GM12873 (cell line): Measurements from ENCODE around the gene RPL13.

Experiments used
- TF ChIP-seq, protein P1 (sequence below): IDR thresholded peaks from 2 replicates; pipeline ENCODE4 v1.5.1; 2012; ENCODE audit warnings: low read depth, mild to moderate bottlenecking, moderate library complexity, low read length, control low read depth; ENCODE audit not compliant: insufficient read depth; ENCODE audit errors: missing control alignments

The RPL13 gene

DNA sequence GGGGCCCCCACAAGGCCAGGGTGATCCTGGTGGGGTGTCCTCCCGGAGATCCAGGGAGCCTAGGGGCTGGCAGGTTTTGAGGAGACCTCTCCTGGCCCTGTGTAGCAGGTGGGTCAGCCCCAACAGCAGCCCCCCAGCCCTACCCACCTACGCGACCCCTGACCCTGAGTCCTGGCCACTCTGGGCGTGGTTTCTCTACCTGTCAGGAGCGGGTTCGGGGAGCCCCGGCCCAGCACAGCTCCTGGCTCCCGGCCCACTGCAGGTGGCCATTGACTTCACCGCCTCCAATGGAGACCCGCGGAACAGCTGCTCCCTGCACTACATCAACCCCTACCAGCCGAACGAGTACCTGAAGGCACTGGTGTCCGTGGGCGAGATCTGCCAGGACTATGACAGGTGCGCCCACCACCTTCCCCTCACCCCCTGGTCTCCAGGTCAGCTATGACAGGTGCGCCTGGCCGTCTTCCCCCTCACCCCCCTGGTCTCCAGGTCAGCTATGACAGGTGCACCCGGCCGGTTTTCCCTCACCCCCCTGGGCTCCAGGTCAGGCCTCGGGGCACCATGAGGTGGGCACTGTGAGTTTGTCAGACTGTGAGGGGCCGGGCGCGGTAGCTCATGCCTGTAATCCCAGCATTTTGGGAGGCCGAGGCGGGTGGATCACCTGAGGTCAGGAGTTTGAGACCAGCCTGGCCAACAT lies 28.1 kb downstream of the RPL13 start:
- TF ChIP-seq, protein P1, sequence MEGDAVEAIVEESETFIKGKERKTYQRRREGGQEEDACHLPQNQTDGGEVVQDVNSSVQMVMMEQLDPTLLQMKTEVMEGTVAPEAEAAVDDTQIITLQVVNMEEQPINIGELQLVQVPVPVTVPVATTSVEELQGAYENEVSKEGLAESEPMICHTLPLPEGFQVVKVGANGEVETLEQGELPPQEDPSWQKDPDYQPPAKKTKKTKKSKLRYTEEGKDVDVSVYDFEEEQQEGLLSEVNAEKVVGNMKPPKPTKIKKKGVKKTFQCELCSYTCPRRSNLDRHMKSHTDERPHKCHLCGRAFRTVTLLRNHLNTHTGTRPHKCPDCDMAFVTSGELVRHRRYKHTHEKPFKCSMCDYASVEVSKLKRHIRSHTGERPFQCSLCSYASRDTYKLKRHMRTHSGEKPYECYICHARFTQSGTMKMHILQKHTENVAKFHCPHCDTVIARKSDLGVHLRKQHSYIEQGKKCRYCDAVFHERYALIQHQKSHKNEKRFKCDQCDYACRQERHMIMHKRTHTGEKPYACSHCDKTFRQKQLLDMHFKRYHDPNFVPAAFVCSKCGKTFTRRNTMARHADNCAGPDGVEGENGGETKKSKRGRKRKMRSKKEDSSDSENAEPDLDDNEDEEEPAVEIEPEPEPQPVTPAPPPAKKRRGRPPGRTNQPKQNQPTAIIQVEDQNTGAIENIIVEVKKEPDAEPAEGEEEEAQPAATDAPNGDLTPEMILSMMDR: no peak

- TF ChIP-seq, protein P1: no peak
Measured at GRCh38 chr16:89589241-89589926, 28.9 kb downstream of the RPL13 start.

DNA sequence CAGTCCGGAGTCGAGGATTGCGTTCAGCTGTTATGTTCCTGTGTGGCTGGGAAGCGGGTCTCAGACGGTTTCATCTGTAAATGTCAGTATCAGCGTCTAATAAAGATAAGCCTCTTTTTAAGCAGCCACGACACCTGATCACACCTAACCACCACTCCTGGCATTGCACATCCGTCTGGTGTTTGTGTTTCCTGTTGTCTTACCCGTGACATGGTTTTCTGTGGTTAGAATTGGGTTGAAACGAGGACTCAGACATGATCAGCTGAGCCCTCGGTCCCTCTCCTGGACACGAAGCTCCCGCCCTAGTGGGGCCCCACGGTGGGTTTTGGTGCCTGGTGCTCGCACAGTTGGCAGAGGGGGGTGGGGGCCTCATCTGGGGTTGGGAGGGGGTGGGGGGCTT lies 33.4 kb downstream of the RPL13 start:
- TF ChIP-seq, protein P1: no peak

DNA sequence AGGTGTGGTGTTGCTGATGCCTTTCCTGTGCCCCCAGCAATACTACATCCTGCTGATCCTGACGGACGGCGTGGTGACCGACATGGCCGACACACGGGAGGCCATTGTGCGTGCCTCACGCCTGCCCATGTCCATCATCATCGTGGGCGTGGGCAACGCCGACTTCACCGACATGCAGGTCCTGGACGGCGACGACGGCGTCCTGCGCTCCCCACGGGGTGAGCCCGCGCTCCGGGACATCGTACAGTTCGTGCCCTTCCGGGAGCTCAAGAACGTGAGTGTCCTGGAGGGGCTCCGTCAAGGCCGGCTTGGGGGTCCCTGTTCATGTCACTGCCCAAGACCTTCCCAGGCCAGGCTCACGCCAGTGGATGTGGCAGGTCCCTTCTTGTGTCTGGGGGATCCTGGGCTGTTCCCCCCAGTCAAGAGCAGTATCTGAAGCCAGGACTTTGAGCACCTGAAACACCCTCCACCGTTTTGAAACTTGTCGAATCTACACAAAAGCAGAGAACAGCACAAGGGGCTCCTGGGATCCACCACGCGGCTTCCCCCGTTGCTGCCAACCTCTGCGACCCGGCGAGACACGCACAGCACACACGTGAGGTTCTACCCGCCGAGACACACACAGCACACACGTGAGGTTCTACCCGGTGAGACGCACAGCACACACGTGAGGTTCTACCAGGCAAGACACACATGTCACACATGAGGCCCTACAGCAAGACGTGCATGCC lies 35.0 kb downstream of the RPL13 start:
- TF ChIP-seq, protein P1: no peak

DNA sequence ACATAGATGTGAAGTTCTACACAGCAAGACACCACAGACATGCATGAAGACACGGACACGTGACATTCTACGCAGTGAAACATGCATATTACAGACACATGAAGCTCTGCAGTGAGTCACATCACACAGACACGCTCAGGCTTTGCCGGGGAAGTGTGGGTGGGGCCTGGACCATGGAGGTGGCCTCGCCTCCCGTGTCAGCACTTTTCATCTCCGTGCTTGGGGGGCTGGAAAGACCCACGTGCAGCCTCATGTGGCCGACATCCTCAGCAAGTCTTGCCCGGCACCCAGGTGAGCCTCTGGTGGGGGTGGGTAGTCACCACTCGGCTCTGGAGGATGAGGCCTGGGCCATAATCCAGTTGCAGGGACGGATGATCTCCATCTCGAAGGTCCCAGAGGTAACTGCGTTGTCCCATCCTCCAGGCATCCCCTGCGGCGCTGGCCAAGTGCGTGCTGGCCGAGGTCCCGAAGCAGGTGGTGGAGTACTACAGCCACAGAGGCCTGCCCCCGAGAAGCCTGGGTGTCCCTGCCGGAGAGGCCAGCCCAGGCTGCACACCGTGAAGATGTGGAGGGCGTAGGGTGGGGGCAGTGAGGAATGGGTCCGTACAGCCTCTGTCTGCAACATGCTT lies 35.7 kb downstream of the RPL13 start:
- TF ChIP-seq, protein P1: no peak

DNA sequence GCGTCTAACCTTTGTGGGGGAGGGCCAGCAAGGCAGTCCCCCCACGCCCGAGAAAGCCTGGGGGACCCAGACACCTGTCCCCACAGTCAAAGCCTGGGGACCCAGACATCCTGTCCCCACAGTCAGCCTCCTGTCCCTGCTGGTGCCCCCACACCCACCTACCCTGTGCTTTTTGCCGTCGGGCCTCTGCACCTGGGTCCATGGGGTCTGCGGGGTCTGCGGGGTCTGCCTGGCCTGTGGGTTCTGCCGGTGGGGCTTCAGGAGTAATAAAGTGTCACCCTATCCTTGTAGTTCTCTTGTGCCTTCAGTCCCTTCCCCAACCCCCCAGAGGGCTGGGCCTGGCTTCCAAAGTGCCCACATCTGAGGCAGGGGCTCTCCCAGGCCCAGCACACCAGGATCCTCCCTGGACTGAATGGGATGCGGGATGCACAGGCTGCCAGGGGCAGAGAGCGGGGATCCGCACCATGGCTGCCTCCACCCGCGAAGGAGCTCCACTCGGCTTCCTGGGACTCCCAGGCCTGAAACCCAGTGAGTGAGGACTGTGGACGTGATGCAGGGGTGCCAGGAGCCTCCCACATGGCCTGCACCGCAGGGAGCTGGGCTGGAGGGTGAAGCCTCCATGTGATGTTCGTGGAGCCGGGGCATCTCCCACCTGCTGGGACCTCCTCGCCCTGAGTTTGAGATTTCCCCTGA lies 36.6 kb downstream of the RPL13 start:
- TF ChIP-seq, protein P1: no peak
